Renal cortex interstitium (tissue), 11 donors: ENCODE measurements around the gene SCMH1. TPM values are rescaled to one million over a fixed set of nuclear protein-coding genes. Genes with fewer than 3 reads are reported as not detected.
A peak's percentile ranks its signal among the peaks of the same experiment; 100 is the strongest.
"Not testable (repeated sequence)": the region's sequence is repeated elsewhere in the genome, so short reads cannot be mapped to it uniquely, and the experiment has no call there.

Source experiments
- DNase-seq, 11 donors: peaks; one replicate each; pipeline ENCODE4 v3.0.0-alpha.2; 2013; ENCODE audit warnings: low read depth in 9 of 11, low spot score in 4 of 11; ENCODE audit errors: extremely low read depth in 1 of 11
- polyA plus RNA-seq, 3 donors: library from polyadenylated mRNA; unstranded; fragments of 120-200 nt; gene quantifications; one replicate each; pipeline ENCODE4 v1.2.1, GENCODE V29; 2013; ENCODE audit not compliant: insufficient read length in 3 of 3

Gene SCMH1
- polyA plus RNA-seq, 3 donors, result 34.2 to 45.3 (median 42.4) TPM

GRCh38 chr1:41261926-41262618 lies 20.0 kb upstream of the SCMH1 start:
- DNase-seq, result no peak

DNA sequence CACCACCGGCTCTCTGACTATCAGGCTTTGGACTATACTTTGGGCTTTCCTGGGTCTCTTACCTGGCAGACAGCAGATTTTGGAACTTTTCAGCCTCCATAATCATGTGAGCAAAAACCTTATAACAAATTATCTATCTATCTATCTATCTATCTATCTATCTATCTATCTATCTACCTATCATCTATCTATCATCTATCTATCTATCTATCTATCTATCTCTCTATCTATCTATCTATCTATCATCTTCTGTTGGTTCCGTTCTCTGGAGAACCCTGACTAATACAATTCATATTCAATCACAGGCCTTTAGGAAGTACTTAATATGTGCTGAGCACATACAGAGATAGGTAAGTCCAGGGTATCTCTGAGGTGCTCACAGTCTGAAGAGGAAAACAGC lies 18.7 kb upstream of the SCMH1 start:
- DNase-seq, result no peak

GRCh38 chr1:41259221-41259620 lies 17.1 kb upstream of the SCMH1 start:
- DNase-seq, result no peak

- DNase-seq, result no peak
These were observed 13.9 kb upstream of the SCMH1 start for GRCh38 chr1:41255978-41256377.

GRCh38 chr1:41251120-41251519 lies 9.0 kb upstream of the SCMH1 start:
- not testable (repeated sequence) for DNase-seq

GRCh38 chr1:41249319-41249718 lies 7.2 kb upstream of the SCMH1 start:
- no peak for DNase-seq

DNA sequence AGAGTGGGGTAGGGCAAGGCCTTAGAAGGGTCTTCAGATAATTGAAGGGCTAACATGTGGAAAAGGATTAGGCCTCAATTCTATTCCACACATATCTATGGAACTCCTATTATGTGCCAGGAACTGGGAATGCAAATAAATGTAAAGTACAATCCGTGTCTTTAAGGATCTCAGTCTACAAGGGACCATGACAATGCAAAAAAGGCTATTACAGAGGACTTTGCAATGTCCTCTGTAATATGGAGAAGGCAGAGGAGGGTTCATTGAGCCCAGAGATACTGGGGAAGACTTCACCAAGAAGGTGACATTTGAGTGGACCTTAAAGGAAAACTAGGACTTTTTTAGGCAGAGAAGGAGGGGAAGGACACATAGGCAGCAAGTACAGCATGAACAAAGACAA lies 4.5 kb upstream of the SCMH1 start:
- no peak for DNase-seq

DNA sequence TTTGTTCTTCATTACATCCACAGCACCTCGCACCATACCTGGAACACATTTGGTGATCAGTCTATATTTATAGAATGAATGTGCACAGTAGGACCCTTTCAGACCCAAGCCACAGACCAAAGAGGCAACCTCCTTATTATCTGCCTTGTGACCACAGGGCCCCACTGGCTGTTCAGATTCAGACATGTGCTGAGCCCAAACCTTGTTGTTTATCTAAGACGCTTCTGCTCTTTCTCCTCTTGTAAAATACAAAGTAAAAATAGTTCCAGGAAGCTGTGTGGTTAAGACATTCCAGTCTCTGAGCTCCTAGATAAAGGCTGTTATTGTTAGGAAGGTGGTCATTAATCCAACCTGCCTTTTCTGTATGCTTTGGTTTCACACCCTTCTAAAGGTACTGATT lies 3.6 kb upstream of the SCMH1 start:
- DNase-seq, result no peak

GRCh38 chr1:41243079-41243385 lies 926 bp upstream of the SCMH1 start:
- no peak for DNase-seq

DNA sequence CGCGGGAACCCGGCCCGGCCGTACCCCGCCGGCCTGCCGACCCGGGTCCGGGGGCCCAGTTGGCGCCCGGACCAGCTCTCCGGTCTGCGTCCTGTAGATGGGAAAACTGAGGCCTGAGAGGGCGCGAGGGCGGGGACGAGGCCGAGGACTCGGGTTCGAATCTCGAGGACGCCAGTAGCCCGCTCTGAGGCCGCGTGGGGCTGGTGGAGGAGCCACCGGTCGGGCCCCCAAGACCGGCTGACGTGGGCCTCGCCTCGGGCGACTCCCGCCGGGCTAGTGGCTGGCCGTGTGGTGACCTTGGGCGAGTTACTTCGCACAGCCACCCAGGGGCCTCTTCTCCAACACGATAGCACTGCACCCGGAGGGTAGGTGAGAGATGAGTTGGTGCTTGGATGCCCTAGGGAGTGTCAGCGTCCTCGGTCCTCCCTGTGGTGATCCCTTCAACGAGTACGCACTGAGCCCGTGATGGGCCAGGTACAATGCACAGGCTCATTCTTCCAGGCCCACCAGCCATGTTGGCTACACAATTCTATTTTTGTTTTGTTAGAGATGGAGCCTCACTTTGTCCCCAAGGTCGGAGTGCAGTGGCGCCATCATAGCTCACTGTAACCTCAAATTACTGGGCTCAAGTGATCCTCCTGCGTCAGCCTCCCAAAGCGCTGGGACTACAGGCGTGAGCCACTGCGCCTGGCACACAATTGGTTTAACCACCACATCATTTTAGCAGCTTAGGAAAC lies 404 bp upstream of the SCMH1 start:
- peak in 2 of 11 donors; percentile 20 to 32 for DNase-seq

GRCh38 chr1:41241354-41241748 lies 755 bp downstream of the SCMH1 start:
- peak in 4 of 11 donors; percentile 12 to 38 (median 22) for DNase-seq

GRCh38 chr1:41240781-41241353 lies 1.2 kb downstream of the SCMH1 start:
- peak in 3 of 11 donors; percentile 9 to 31 (median 15) for DNase-seq

DNA sequence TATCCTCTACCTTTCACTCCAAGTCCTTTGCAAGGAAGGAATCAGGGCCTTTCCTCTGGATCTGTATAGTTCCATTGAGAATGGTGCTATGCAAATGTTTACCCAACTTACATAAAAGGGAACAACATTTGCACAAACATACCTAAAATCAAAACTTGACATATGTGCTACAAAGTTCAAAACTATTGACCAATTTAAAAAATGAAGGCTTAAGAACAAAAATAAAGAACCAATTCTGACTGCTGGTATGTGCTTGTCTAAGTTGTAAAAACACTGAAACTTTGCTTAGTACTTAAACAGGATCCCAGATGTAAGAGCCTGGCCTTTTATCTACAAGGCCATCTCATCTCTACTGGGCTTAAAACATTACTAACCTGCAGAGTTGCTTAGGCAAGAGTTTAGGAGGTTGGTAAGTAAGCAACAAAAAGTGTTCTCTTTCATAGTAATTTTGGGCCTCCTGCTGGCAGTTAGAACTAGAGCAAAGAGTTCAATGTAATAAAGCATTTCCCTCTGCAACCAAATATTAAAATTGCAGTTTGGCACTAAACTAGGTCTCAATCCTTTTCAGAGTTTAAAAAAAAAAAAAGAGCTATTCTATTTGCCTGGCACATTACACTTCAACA lies 2.0 kb downstream of the SCMH1 start:
- DNase-seq, result peak in 1 of 11 donors; percentile 19

DNA sequence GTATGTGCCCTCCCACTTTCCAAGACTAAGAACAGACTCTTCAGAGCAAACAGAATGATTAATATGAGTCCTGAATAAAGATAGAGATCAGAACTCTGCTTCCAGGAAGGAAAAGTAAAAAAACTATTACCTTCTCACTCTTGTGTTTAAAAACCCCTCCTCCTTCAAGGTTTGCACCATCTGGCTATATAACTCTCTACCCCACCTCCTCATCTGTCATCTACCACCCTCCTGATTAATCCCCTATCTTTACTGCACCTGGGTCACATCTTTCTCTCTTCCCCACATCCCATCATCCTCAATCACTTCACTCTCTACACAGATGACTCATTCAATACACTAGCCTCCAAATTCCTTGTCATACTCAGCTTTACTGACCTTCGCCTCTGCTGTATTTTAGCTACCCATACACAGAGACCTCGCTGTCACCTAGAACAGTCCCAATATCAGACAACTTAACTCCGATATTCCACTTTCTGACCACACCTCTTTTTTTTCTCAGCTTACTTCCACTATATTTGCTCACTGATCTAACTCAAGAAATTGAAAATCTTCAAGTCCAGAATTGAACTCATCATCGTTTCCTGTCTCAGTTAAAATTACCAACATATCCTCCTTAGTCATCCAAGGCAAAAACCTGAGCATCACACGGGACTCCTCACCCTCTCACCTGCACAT lies 3.7 kb downstream of the SCMH1 start:
- no peak for DNase-seq

GRCh38 chr1:41236781-41237180 lies 5.3 kb downstream of the SCMH1 start:
- DNase-seq, result no peak

- no peak for DNase-seq
These were observed 6.2 kb downstream of the SCMH1 start for GRCh38 chr1:41235893-41236292.

- DNase-seq, result no peak
These were observed 8.4 kb downstream of the SCMH1 start for GRCh38 chr1:41233708-41234107.

GRCh38 chr1:41232305-41232704 lies 9.8 kb downstream of the SCMH1 start:
- DNase-seq, result no peak

DNA sequence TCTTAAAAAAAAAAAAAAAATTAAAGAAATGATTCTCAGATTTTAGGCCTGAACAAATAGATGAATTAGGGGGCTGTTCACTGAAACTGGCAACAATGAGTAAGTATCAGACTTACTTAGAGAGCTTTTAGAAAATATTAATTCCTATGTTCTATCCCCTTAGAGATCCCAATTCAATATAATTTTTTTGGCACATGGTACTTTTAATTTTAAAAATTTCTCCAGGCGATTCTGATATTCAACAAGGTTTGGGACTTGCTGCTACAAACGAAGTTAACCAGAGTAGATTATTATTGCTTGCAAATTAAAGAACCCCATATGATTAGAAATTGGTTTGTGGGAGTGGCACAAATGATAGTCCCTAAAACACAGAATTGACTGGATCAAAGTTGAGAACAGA lies 11.4 kb downstream of the SCMH1 start:
- DNase-seq, result no peak

- DNase-seq, result not testable (repeated sequence)
These were observed 12.9 kb downstream of the SCMH1 start for GRCh38 chr1:41229219-41229618.
